Stimulated activated CD4-positive, alpha-beta T cell treated with anti-CD3 and anti-CD28 coated beads, Interleukin-1b, Interleukin-23, amount 100 ng/mL, for 4 hours (primary cell): Measurements from ENCODE around the gene PARD6G.

Source experiments
- DNase-seq, 2 donors: peaks; one replicate each; pipeline ENCODE4 v3.0.0-alpha.2; 2020; ENCODE audit warnings: low read depth in 2 of 2

PARD6G gene

DNA sequence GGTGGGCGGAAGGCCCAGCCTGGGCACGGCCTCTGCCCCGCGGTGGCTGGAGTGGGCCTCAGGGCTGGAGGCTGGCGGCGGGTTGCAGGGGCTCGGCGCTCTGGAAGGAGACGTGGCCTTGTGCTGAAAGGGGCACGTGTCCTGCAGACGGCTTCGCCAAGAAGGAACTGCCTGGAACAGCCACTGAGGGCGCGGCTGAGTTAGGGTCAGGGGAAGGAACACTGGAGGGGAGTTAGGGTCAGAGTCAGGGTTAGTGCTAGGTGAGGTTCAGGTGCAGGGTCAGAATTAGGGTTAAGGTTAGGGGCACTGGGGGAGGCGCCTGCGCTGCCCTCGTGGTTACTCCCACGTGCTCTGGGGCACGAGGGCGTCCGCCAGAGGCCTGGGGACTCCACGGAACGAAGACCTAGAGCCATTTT is 139.2 kb downstream of the PARD6G start:
- no peak for DNase-seq

DNA sequence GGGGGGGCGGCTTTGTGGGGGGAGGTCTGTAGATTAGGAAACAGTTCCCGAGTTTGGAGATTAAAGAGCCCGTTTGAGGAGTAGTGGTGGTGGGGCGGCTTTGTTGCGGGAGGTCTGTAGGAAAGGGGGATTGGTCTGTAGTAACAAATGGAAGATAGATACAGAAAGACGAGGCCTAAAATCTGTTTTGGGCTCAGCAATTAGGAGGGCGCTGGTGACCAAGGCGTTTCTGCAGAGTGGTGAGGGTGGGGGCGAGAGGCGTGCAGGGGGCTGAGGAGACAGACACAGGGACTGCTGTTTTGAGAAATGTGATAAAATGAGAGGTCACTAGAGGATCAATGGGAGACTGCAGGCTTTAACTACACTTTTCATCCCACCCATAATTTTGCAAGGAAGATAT is 139.9 kb downstream of the PARD6G start:
- no peak for DNase-seq
